H1 (cell line): ENCODE results near the gene FLOT1. TPM values are rescaled to one million over a fixed set of nuclear protein-coding genes. Genes with fewer than 3 reads are reported as not detected.

Source experiments
- CTCF ChIA-PET: fragments of 300-600 bp; sonication (Branson Sonifier 250); formaldehyde crosslinking; loops from one replicate; lab custom pipeline; 2021; ENCODE audit not compliant: partially characterized antibody; lab: Charles Lee
- POLR2A ChIA-PET: fragments of 300-600 bp; sonication (Branson Sonifier 250); formaldehyde crosslinking; loops from one replicate; lab custom pipeline; 2021; ENCODE audit warnings: inconsistent platforms; ENCODE audit not compliant: partially characterized antibody; lab: Charles Lee
- DNase-seq, 2 experiments: peaks; one replicate each; pipeline versions ENCODE4 v3.0.0 to v3.0.0-alpha.2; 2010 to 2022; ENCODE audit warnings: low spot score in 2 of 2, low read depth in 1 of 2, mixed read lengths in 1 of 2
- FAIRE-seq: peaks from 2 replicates; lab custom pipeline; 2011; peaks lifted over from hg19 to GRCh38; lab: Jason Lieb, UNC
- H2AFZ ChIP-seq: 2 replicates; pipeline ENCODE4 v1.8.1; 2012; ENCODE audit warnings: low read length, inconsistent platforms
- H2AK5ac ChIP-seq: 2 replicates; pipeline ENCODE4 v1.6.1; 2013; ENCODE audit warnings: low read depth, low read length
- H2BK120ac ChIP-seq: replicated peaks from 2 replicates; pipeline ENCODE3; 2013; ENCODE audit warnings: low read depth, low read length, inconsistent platforms
- H2BK12ac ChIP-seq: 2 replicates; pipeline ENCODE4 v1.6.1; 2013; ENCODE audit warnings: low read depth, low read length
- H2BK15ac ChIP-seq: 2 replicates; pipeline ENCODE4 v1.6.1; 2013; ENCODE audit warnings: low read length
- H2BK20ac ChIP-seq: 2 replicates; pipeline ENCODE4 v1.6.1; 2013; ENCODE audit warnings: low read length
- H2BK5ac ChIP-seq: 2 replicates; pipeline ENCODE4 v1.6.1; 2013; ENCODE audit warnings: low read depth, low read length
- H3K14ac ChIP-seq: 2 replicates; pipeline ENCODE4 v1.6.1; 2013; ENCODE audit warnings: inconsistent platforms; ENCODE audit not compliant: insufficient read length
- H3K18ac ChIP-seq: 2 replicates; pipeline ENCODE4 v1.6.1; 2013; ENCODE audit warnings: low read length; ENCODE audit errors: extremely low read depth
- H3K23ac ChIP-seq: 2 replicates; pipeline ENCODE4 v1.6.1; 2013; ENCODE audit warnings: inconsistent platforms; ENCODE audit not compliant: insufficient read length
- H3K23me2 ChIP-seq: 2 replicates; pipeline ENCODE4 v1.6.1; 2013; ENCODE audit warnings: low read depth, low read length
- H3K27ac ChIP-seq: 2 replicates; pipeline ENCODE4 v1.6.1; 2011; ENCODE audit warnings: low read depth, low read length, inconsistent platforms
- H3K27me3 ChIP-seq, 4 experiments: replicated peaks in 1 of 4; 1 replicate in 1 of 4; 2 replicates in 3 of 4; pipeline versions ENCODE4 v1.6.1 to v1.8.1; 2011 to 2013; ENCODE audit warnings: low read length in 3 of 4, mild to moderate bottlenecking in 3 of 4, inconsistent platforms in 2 of 4, mixed read lengths in 2 of 4, moderate library complexity in 1 of 4; ENCODE audit not compliant: control insufficient read depth in 3 of 4, insufficient read depth in 3 of 4; ENCODE audit errors: extremely low read depth in 1 of 4
- H3K36me3 ChIP-seq, 4 experiments: 2 replicates each; pipeline versions ENCODE4 v1.6.1 to v1.8.1; 2011 to 2013; ENCODE audit warnings: mild to moderate bottlenecking in 4 of 4, low read length in 3 of 4, moderate library complexity in 2 of 4, control low read depth in 1 of 4, inconsistent platforms in 1 of 4; ENCODE audit not compliant: insufficient read depth in 4 of 4, control insufficient read depth in 2 of 4
- H3K4ac ChIP-seq: replicated peaks from 2 replicates; pipeline ENCODE3; 2013; ENCODE audit warnings: low read length, low read depth, mixed read lengths, inconsistent platforms; ENCODE audit not compliant: insufficient read length
- H3K4me1 ChIP-seq, 4 experiments: replicated peaks in 1 of 4; 1 replicate in 1 of 4; 2 replicates in 3 of 4; pipeline versions ENCODE4 v1.6.1 to v1.8.1; 2011 to 2013; ENCODE audit warnings: low read length in 3 of 4, inconsistent platforms in 2 of 4, mixed read lengths in 1 of 4; ENCODE audit not compliant: insufficient read depth in 4 of 4, control insufficient read depth in 3 of 4
- H3K4me2 ChIP-seq, 2 experiments: 2 replicates each; pipeline versions ENCODE4 v1.6.1 to v1.8.1; 2011 to 2013; ENCODE audit warnings: low read depth in 2 of 2, low read length in 2 of 2, control low read depth in 1 of 2, inconsistent platforms in 1 of 2, mild to moderate bottlenecking in 1 of 2; ENCODE audit not compliant: insufficient read depth in 1 of 2
- H3K4me3 ChIP-seq, 4 experiments: fragments of 200-600, 300-600 bp in 1 of 4; sonication (generic), shearing (Covaris generic), sonication (Bioruptor Twin) in 1 of 4; 2 replicates each; pipeline versions ENCODE4 v1.5.1 to v1.8.1; 2011 to 2016; ENCODE audit warnings: low read length in 4 of 4, low read depth in 3 of 4, control low read depth in 2 of 4, inconsistent platforms in 2 of 4, mild to moderate bottlenecking in 2 of 4, mixed read lengths in 1 of 4, moderate library complexity in 1 of 4; ENCODE audit not compliant: insufficient read depth in 2 of 4; ENCODE audit errors: extremely low read depth in 1 of 4
- H3K56ac ChIP-seq: replicated peaks from 2 replicates; pipeline ENCODE3; 2013; ENCODE audit warnings: low read depth, mild to moderate bottlenecking, mixed read lengths, low read length, inconsistent platforms; ENCODE audit not compliant: insufficient read length
- H3K79me1 ChIP-seq: 2 replicates; pipeline ENCODE4 v1.6.1; 2013; ENCODE audit warnings: low read depth, low read length, control low read depth
- H3K79me2 ChIP-seq, 2 experiments: 2 replicates each; pipeline versions ENCODE4 v1.6.1 to v1.8.1; 2012 to 2013; ENCODE audit warnings: low read length in 2 of 2, mild to moderate bottlenecking in 2 of 2, inconsistent platforms in 1 of 2; ENCODE audit not compliant: insufficient read depth in 2 of 2, control insufficient read depth in 1 of 2
- H3K9ac ChIP-seq, 4 experiments: replicated peaks in 1 of 4; 1 replicate in 1 of 4; 2 replicates in 3 of 4; pipeline versions ENCODE4 v1.6.1 to v1.8.1; 2011 to 2013; ENCODE audit warnings: low read depth in 3 of 4, low read length in 3 of 4, control low read depth in 2 of 4, mild to moderate bottlenecking in 2 of 4, moderate library complexity in 2 of 4, inconsistent platforms in 1 of 4; ENCODE audit errors: extremely low read depth in 1 of 4
- H3K9me3 ChIP-seq, 2 experiments: 2 replicates each; pipeline versions ENCODE4 v1.6.1 to v1.8.1; 2012 to 2013; ENCODE audit warnings: mild to moderate bottlenecking in 2 of 2, moderate library complexity in 2 of 2, control low read depth in 1 of 2, inconsistent platforms in 1 of 2, low read depth in 1 of 2, low read length in 1 of 2, mixed read lengths in 1 of 2; ENCODE audit not compliant: insufficient read depth in 2 of 2
- H4K20me1 ChIP-seq, 2 experiments: replicated peaks in 1 of 2; 2 replicates each; pipeline versions ENCODE3 to v1.8.1; 2011 to 2013; ENCODE audit warnings: inconsistent platforms in 2 of 2, low read length in 2 of 2, mild to moderate bottlenecking in 1 of 2; ENCODE audit not compliant: insufficient read depth in 2 of 2, control insufficient read depth in 1 of 2
- H4K5ac ChIP-seq: 2 replicates; pipeline ENCODE4 v1.6.1; 2013; ENCODE audit warnings: low read length, low read depth, mixed read lengths, inconsistent platforms; ENCODE audit not compliant: insufficient read length
- H4K8ac ChIP-seq: 2 replicates; pipeline ENCODE4 v1.8.0; 2013; ENCODE audit warnings: mild to moderate bottlenecking, moderate library complexity, low read length, inconsistent platforms; ENCODE audit not compliant: insufficient read depth; ENCODE audit errors: extremely low read depth
- H4K91ac ChIP-seq: replicated peaks from 2 replicates; pipeline ENCODE3; 2013; ENCODE audit warnings: low read length, mixed read lengths, inconsistent platforms; ENCODE audit not compliant: insufficient read length
- EP300 ChIP-seq, 2 experiments: IDR thresholded peaks; 1 replicate in 1 of 2; 2 replicates in 1 of 2; pipeline ENCODE4 v1.6.1; 2011 to 2012; ENCODE audit warnings: low read depth in 2 of 2, low read length in 2 of 2, mild to moderate bottlenecking in 2 of 2, borderline replicate concordance in 1 of 2, inconsistent platforms in 1 of 2, moderate library complexity in 1 of 2
- EZH2 ChIP-seq: fragments of 200-600 bp; sonication (generic); IDR thresholded peaks from 2 replicates; pipeline ENCODE4 v1.7.1; 2012; ENCODE audit warnings: low read depth, mild to moderate bottlenecking, moderate library complexity, low read length, inconsistent platforms; ENCODE audit not compliant: severe bottlenecking
- POLR2AphosphoS5 ChIP-seq: IDR thresholded peaks from 2 replicates; pipeline ENCODE4 v1.6.1; 2011; ENCODE audit warnings: low read depth, low read length
- WGBS, 2 experiments: shearing (Covaris generic) in 1 of 2; methylation state at CpG; one replicate each; pipeline versions ENCODE4 v1.1.6 to v1.1.7; 2013 to 2015; ENCODE audit warnings: low lambda C conversion rate in 2 of 2, mixed read lengths in 2 of 2, inconsistent platforms in 1 of 2, low coverage in 1 of 2, missing lambda C conversion rate in 1 of 2; ENCODE audit not compliant: insufficient replicate concordance in 2 of 2, insufficient coverage in 1 of 2, insufficient read length in 1 of 2; ENCODE audit errors: extremely low coverage in 1 of 2, missing lambda C conversion rate in 1 of 2; 5-methylcytosine and 5-hydroxymethylcytosine counted together
- polyA plus RNA-seq, 7 experiments: library from polyadenylated mRNA; depleted of rRNA in 3 of 7; stranded (reverse) in 5 of 7; unstranded in 2 of 7; fragments of >200 nt in 5 of 7; fragments of 200-250 nt in 2 of 7; gene quantifications; 1 replicate in 5 of 7; 2 replicates in 1 of 7; 4 replicates in 1 of 7; pipeline versions ENCODE4 v1.2.1 to v1.2.3, GENCODE V29; 2011 to 2013; ENCODE audit warnings: missing spikeins in 2 of 7, mixed read lengths in 2 of 7
- total RNA-seq: library from RNA; stranded (reverse); fragmentation: NEBNext Ultra II Directional; extraction: Animal tissue kit (Norgen Biotek cat#: 25700); gene quantifications from 2 replicates; pipeline ENCODE4 v1.2.1, GENCODE V29; 2021

Gene FLOT1
- total and polyA plus RNA-seq, 2 of the 8 experiments (the other 6 are each of a cell fraction or from before 2014, with no cell fraction given), result 87.5 to 88.1 TPM

GRCh38 chr6:30766461-30767157 is 24.1 kb upstream of the FLOT1 start:
- no peaks in the 10 kb centered on the region for H3K36me3 ChIP-seq
- H2BK12ac ChIP-seq, result peak overlapping the region; percentile 87
- no peak overlapping the region for H3K27ac ChIP-seq
- CTCF ChIA-PET, result interaction anchor here (0.8 to 2.0 kb wide), 5 partner anchors 10 to 69 kb away, joined by 3 to 6 read pairs (median 3); no protein-coding TSS in a partner anchor
- no peaks in the 10 kb centered on the region for H3K27me3 ChIP-seq
- no peak for TF ChIP-seq EZH2
- no peak for TF ChIP-seq POLR2AphosphoS5
- TF ChIP-seq EP300 (IDR thresholded peaks at IDR 0.05; ENCODE audit: borderline replicate concordance in 1 of 2, low read depth in 2 of 2, low read length in 2 of 2), result no peak
- peaks cover 11 to 17% (median 14%) of the 10 kb centered on the region in 4 experiments for H3K4me1 ChIP-seq
- H3K14ac ChIP-seq, result no peak overlapping the region
- H3K18ac ChIP-seq, result no peak overlapping the region
- H3K9ac ChIP-seq, result no peak overlapping the region
- H2BK20ac ChIP-seq, result peak overlapping the region; percentile 95; the same call in 1 of the 2 replicates
- no peaks in the 10 kb centered on the region for H3K79me1 ChIP-seq
- H3K79me2 ChIP-seq, result no peaks in the 10 kb centered on the region
- H4K91ac ChIP-seq, result no peak overlapping the region
- H2AFZ ChIP-seq, result no peak overlapping the region
- H3K4me3 ChIP-seq, result no peak overlapping the region
- no peak overlapping the region for H3K23ac ChIP-seq
- no peaks in the 10 kb centered on the region for H3K9me3 ChIP-seq
- FAIRE-seq (no peak), DNase-seq (no peak)
- peak overlapping the region; percentile 40; the same call in 1 of the 2 replicates for H2BK5ac ChIP-seq
- 82 to 100% methylated on average over 2 to 6 of the region's 6 CpGs for WGBS, 2 experiments
- POLR2A ChIA-PET, result interaction anchor here (0.5 to 1.1 kb wide), 4 partner anchors 11 to 38 kb away, joined by 3 to 4 read pairs (median 3); no protein-coding TSS in a partner anchor
- peak overlapping the region; percentile 88; the same call in 1 of the 2 replicates for H2BK15ac ChIP-seq
- H4K8ac ChIP-seq, result no peak overlapping the region
- H3K4ac ChIP-seq, result peak overlapping the region; percentile 19
- H4K20me1 ChIP-seq, result no peaks in the 10 kb centered on the region
- H4K5ac ChIP-seq, result no peak overlapping the region
- H3K23me2 ChIP-seq, result no peaks in the 10 kb centered on the region
- H3K4me2 ChIP-seq, result no peak overlapping the region
- no peak overlapping the region for H2BK120ac ChIP-seq
- H2AK5ac ChIP-seq, result 0 out of 2 replicates have a peak overlapping the region, but pooled peaks have one; percentile 47
- H3K56ac ChIP-seq, result no peak overlapping the region
